Nucleus accumbens (tissue), 56 donors: ENCODE measurements around the gene CELF2.

Experiments
- DNase-seq, 56 donors: peaks; one replicate each; lab custom pipeline; 2025; lab: John Stamatoyannopoulos, UW

Gene CELF2

GRCh38 chr10:11164803-11165590, 147.3 kb downstream of the CELF2 start:
- DNase-seq = peak in 52 of 56 donors; percentile 26 to 90 (median 77)

- DNase-seq = peak in 18 of 56 donors; percentile 14 to 65 (median 40)
Measured at GRCh38 chr10:11165591-11166543, 148.2 kb downstream of the CELF2 start.

GRCh38 chr10:11166550-11166949, 148.9 kb downstream of the CELF2 start:
- no peak for DNase-seq

- no peak for DNase-seq
Measured at GRCh38 chr10:11167233-11167966, 149.7 kb downstream of the CELF2 start.

- no peak for DNase-seq
Measured at GRCh38 chr10:11168423-11169090, 150.9 kb downstream of the CELF2 start.

GRCh38 chr10:11169976-11170375, 152.3 kb downstream of the CELF2 start:
- DNase-seq = no peak

- DNase-seq = no peak
Measured at GRCh38 chr10:11170574-11170973, 152.9 kb downstream of the CELF2 start.

- DNase-seq = no peak
Measured at GRCh38 chr10:11170993-11171851, 153.6 kb downstream of the CELF2 start.

- no peak for DNase-seq
Measured at GRCh38 chr10:11173042-11173441, 155.4 kb downstream of the CELF2 start.

- DNase-seq = peak in 1 of 56 donors; percentile 28
Measured at GRCh38 chr10:11175823-11176243, 158.2 kb downstream of the CELF2 start.

GRCh38 chr10:11176746-11177145, 159.1 kb downstream of the CELF2 start:
- no peak for DNase-seq

GRCh38 chr10:11177381-11177780, 159.7 kb downstream of the CELF2 start:
- DNase-seq = no peak

GRCh38 chr10:11177926-11178471, 160.3 kb downstream of the CELF2 start:
- peak in 1 of 56 donors; percentile 31 for DNase-seq

GRCh38 chr10:11178606-11179515, 161.2 kb downstream of the CELF2 start:
- peak in 13 of 56 donors; percentile 15 to 67 (median 33) for DNase-seq

GRCh38 chr10:11179516-11180105, 161.9 kb downstream of the CELF2 start:
- DNase-seq = no peak

- DNase-seq = peak in 4 of 56 donors; percentile 15 to 40 (median 30)
Measured at GRCh38 chr10:11180228-11180627, 162.6 kb downstream of the CELF2 start.

- DNase-seq = peak in 1 of 56 donors; percentile 27
Measured at GRCh38 chr10:11181978-11182377, 164.3 kb downstream of the CELF2 start.
